KMS-11 (cell line): ENCODE measurements around the gene LMTK2.
A peak's percentile ranks its signal among the peaks of the same experiment; 100 is the strongest.

Experiments
- H2AFZ ChIP-seq: fragments of 200-600 bp; sonication (generic); 2 replicates; pipeline ENCODE4 v1.6.1; 2016; ENCODE audit warnings: antibody characterized with exemption, mixed run types, low read depth
- H3K27ac ChIP-seq: fragments of 200-600 bp; sonication (generic); 2 replicates; pipeline ENCODE4 v1.6.1; 2016; ENCODE audit warnings: mild to moderate bottlenecking, mixed run types
- H3K27me3 ChIP-seq: fragments of 200-600 bp; sonication (generic); 2 replicates; pipeline ENCODE4 v1.6.1; 2017; ENCODE audit warnings: mild to moderate bottlenecking, low read depth, mixed run types, moderate library complexity; ENCODE audit not compliant: insufficient read depth
- H3K36me3 ChIP-seq: fragments of 200-600 bp; sonication (generic); 2 replicates; pipeline ENCODE4 v1.6.1; 2017; ENCODE audit warnings: mild to moderate bottlenecking, mixed run types; ENCODE audit not compliant: insufficient read depth
- H3K4me1 ChIP-seq: fragments of 200-600 bp; sonication (generic); 2 replicates; pipeline ENCODE4 v1.6.1; 2016; ENCODE audit warnings: mild to moderate bottlenecking, low read depth, mixed run types; ENCODE audit not compliant: poor library complexity, severe bottlenecking
- H3K4me2 ChIP-seq: fragments of 200-600 bp; sonication (generic); 2 replicates; pipeline ENCODE4 v1.7.0; 2016; ENCODE audit warnings: mild to moderate bottlenecking, mixed run types
- H3K4me3 ChIP-seq: fragments of 200-600 bp; sonication (generic); IDR thresholded peaks from 2 replicates; pipeline ENCODE4 v1.6.1; 2017; ENCODE audit warnings: low read depth, low read length, mixed read lengths; ENCODE audit not compliant: insufficient read depth
- H3K79me2 ChIP-seq: fragments of 200-600 bp; sonication (generic); 2 replicates; pipeline ENCODE4 v1.6.1; 2016; ENCODE audit warnings: low read depth, mixed run types; ENCODE audit not compliant: insufficient read depth
- H3K9ac ChIP-seq: fragments of 200-600 bp; sonication (generic); 2 replicates; pipeline ENCODE4 v1.6.1; 2016; ENCODE audit warnings: mild to moderate bottlenecking, mixed run types
- H4K20me1 ChIP-seq: fragments of 200-600 bp; sonication (generic); 2 replicates; pipeline ENCODE4 v1.6.1; 2016; ENCODE audit warnings: mild to moderate bottlenecking, mixed run types; ENCODE audit not compliant: insufficient read depth
- TF ChIP-seq, protein P1 (sequence below): fragments of 200-600 bp; sonication (generic); conservative IDR thresholded peaks from 2 replicates; pipeline ENCODE4 v1.6.1; 2017; ENCODE audit warnings: low read depth, mild to moderate bottlenecking, antibody characterized with exemption, low read length, moderate library complexity, mixed read lengths

LMTK2 gene

DNA sequence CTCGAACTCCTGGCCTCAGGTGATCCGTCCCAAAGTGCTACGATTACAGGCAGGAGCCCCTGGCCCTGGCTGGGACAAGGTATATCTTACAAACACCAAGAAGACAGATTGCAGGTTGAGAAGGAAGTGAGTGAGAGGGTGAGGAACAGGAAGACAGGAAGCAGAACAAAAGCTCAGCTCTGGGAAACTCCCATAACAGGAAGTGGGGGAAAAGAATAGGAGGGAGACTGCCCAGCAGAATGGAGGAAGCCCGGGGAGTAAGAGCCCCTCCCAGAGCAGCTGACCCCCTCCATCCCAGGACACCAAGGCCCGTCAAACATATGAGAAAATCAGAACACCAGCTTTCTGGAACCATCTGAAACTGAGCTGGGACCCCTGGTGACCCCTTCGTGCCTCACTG, 142.4 kb downstream of the LMTK2 start:
- Histone ChIP-seq H3K27ac (no peak overlapping the region), H2AFZ (no peak overlapping the region), H3K9ac (no peak overlapping the region), H3K4me2 (no peak overlapping the region), H3K27me3 (no peaks in the 10 kb centered on the region), H3K4me3 (no peak overlapping the region), H3K36me3 (no peaks in the 10 kb centered on the region), H3K79me2 (peaks cover 14% of the 10 kb centered on the region; the same call in 1 of the 2 replicates), H4K20me1 (no peaks in the 10 kb centered on the region), H3K4me1 (peaks cover 22% of the 10 kb centered on the region)
- TF ChIP-seq, protein P1, sequence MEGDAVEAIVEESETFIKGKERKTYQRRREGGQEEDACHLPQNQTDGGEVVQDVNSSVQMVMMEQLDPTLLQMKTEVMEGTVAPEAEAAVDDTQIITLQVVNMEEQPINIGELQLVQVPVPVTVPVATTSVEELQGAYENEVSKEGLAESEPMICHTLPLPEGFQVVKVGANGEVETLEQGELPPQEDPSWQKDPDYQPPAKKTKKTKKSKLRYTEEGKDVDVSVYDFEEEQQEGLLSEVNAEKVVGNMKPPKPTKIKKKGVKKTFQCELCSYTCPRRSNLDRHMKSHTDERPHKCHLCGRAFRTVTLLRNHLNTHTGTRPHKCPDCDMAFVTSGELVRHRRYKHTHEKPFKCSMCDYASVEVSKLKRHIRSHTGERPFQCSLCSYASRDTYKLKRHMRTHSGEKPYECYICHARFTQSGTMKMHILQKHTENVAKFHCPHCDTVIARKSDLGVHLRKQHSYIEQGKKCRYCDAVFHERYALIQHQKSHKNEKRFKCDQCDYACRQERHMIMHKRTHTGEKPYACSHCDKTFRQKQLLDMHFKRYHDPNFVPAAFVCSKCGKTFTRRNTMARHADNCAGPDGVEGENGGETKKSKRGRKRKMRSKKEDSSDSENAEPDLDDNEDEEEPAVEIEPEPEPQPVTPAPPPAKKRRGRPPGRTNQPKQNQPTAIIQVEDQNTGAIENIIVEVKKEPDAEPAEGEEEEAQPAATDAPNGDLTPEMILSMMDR = no peak

DNA sequence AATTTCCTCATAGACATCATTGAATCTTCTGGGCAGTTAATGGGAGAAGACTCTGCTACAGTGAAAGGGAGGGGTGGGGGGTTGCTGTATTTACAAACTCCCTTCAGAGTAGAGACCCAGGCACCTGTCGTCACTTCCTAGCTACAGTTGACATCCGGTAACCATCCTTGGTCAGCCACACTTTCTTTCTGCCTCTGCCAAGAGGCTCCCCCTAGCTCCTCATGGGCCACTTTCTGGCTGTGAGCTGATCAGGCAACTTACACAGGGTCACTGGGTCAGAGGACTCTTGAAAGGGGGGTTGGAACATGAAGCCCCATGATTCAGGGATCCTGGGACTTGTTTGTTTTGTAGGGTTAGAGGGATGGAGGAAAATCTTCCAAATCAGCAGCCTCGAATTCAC, 144.1 kb downstream of the LMTK2 start:
- no peak overlapping the region for H3K4me3 ChIP-seq

DNA sequence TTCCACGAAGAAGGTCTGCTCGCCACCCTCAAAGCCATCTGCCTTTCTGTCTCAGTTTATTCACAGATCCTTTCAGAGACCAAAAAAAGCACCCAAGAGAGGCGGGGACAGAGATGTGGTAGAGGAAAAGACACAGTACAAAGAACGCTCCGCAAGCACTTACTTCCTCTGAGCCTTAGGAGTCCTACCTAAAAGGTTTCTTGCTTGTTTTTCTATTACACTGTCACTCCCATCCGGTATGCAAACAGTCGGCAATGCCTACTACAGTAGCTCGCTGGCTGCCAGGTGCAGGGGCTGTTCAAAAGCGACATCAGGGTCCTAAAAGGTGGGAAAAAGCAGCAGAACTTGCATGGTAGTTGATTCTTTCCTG, 144.6 kb downstream of the LMTK2 start:
- Histone ChIP-seq H4K20me1 (no peaks in the 10 kb centered on the region), H3K27ac (peak overlapping the region; percentile 52), H3K36me3 (no peaks in the 10 kb centered on the region), H3K79me2 (peaks cover 14% of the 10 kb centered on the region; the same call in 1 of the 2 replicates), H3K27me3 (no peaks in the 10 kb centered on the region), H3K4me2 (peak overlapping the region; percentile 97), H3K9ac (peak overlapping the region; percentile 0; the same call in 1 of the 2 replicates), H3K4me3 (no peak overlapping the region), H2AFZ (peak overlapping the region; percentile 93), H3K4me1 (peaks cover 22% of the 10 kb centered on the region)
- TF ChIP-seq, protein P1 = no peak

More for the DNA sequence above, 144.1 kb downstream of the LMTK2 start:
- H3K27ac ChIP-seq = peak overlapping the region; percentile 52
- no peaks in the 10 kb centered on the region for H3K27me3 ChIP-seq
- peak overlapping the region; percentile 97 for H3K4me2 ChIP-seq
- peaks cover 22% of the 10 kb centered on the region for H3K4me1 ChIP-seq
- TF ChIP-seq, protein P1 = no peak
- peak overlapping the region; percentile 0; the same call in 1 of the 2 replicates for H3K9ac ChIP-seq
- H3K79me2 ChIP-seq = peaks cover 14% of the 10 kb centered on the region; the same call in 1 of the 2 replicates
- H2AFZ ChIP-seq = peak overlapping the region; percentile 93; the same call in 1 of the 2 replicates
- no peaks in the 10 kb centered on the region for H3K36me3 ChIP-seq
- H4K20me1 ChIP-seq = no peaks in the 10 kb centered on the region

DNA sequence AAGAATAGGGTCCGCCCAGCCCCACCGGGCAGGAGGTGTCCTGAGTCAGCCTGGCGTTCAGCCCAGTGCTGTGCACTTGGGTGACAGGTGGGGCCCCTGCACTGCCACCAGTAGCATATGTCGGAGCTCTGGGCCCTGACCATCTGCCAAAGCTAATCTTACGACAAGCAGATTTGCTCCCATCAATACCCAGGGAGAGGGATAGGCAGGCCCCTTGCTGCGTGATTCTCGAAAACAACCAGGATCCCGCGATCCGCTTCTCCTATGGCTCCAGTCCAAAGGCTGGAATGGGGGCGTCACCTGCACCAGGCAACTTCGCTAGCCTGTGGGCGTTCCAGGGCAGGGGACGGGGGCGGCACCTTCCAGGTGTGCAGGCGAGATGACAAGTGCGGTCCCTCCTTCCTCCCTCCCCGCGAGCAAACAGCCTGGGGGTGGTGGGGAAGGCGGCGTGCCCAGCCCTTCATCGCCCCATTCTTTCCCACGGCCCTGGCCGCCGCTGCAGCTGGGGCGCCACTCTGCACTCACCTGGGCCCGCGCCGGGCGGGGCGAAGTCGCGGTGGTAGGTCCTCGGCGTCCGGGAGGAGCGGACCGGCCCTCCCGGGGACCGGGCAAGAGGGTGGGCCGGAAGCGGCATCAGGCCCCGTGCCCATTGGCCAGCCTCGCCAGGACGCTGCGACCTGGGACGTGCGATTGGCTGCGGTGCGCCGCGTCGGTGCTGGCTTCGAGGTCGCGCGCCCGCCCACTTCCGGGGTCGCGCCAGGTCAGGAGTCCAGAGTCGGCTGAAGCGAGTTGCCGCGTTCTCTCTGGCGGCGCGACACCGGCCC, 145.2 kb downstream of the LMTK2 start, which contains the start of gene TECPR1:
Gene TECPR1 (minus strand): TSS at position 632 of the 824 bp plus-strand sequence. CDS start 6,086 bp downstream, outside the sequence.
- Histone ChIP-seq H3K27ac (peak within 1 kb of the TSS; percentile 52), H2AFZ (peak within 1 kb of the TSS; percentile 93), H3K4me1 (peaks cover 22% of the 10 kb centered on the region), H3K36me3 (no peaks in the 10 kb centered on the region), H3K4me3 (no peak within 1 kb of the TSS), H3K27me3 (no peaks in the 10 kb centered on the region), H3K79me2 (peaks cover 14% of the 10 kb centered on the region; the same call in 1 of the 2 replicates), H4K20me1 (no peaks in the 10 kb centered on the region), H3K9ac (peak within 1 kb of the TSS; percentile 37; the same call in 1 of the 2 replicates), H3K4me2 (peak within 1 kb of the TSS; percentile 97)
- TF ChIP-seq, protein P1 = no peak
